ENCODE measurements around the gene SLCO2A1.

- no peak for TF ChIP-seq CTCF (conservative IDR thresholded peaks at IDR 0.05; ENCODE audit: low read depth in 2 of 2)
- no peak for TF ChIP-seq REST (IDR thresholded peaks at IDR 0.05; ENCODE audit: unreplicated experiment)
- TF ChIP-seq POLR2AphosphoS5 (IDR thresholded peaks at IDR 0.05; ENCODE audit: low read depth), result no peak
- no peak for TF ChIP-seq EZH2phosphoT487 (IDR thresholded peaks at IDR 0.05; ENCODE audit: unreplicated experiment)
- TF ChIP-seq ZNF114 (CRISPR knock-in tag; IDR thresholded peaks at IDR 0.05), result no peak
Measured at GRCh38 chr3:133921592-133921991, 108.1 kb downstream of the SLCO2A1 start.

Measured in GM23338 (cell line).